Stimulated activated CD4-positive, alpha-beta T cell treated with anti-CD3 and anti-CD28 coated beads, Interleukin-4, amount 100 ng/mL, for 24 hours (primary cell): ENCODE data around the gene ZNF644.
"Not testable (repeated sequence)": the region's sequence is repeated elsewhere in the genome, so short reads cannot be mapped to it uniquely, and the experiment has no call there.

Experiments used
- DNase-seq: peaks from one replicate; pipeline ENCODE4 v3.0.0-alpha.2; 2020

Gene ZNF644

DNA sequence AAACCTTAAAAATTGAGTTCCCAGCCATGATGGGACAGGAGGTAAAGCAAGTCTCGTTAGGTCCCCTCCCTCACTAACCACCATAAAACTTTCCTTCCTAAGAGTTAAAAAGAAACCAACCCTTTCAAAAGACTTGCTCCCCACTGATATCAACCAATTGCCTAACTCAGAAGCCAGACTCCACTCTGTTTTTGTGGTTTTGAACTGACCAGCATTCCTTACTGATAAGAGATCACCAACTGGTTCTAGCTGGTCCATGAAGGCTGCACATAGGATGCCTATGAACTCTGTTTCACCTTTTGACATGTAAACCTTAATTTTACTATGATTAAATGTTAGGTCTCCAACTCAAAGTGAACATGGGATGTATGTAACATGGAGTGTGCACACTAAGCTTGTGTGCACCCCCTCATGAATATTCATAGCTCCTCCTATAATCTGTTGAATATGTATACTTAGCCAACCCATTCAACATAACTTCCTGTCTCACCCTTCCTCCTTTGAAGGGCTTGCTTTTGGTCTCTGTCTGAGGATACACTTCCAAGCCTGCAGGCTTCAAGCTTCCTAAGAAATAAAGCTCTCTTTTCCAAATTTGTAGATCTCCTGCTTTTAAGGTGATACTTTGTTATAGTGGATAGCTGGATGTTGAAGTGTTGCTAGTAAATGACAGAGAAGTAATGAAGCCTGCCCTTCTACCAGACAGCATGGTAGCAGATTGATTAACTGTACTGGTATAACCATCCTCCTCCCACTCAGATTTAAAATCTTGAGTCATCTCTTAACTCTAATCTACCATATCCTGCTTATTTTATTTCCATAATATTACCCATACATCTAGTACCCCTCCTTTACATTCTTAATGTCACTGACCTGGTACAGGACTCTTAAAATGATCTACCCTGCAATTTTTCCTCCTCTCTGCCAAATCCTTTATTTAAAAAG, 95.6 kb downstream of the ZNF644 start:
- no peak for DNase-seq

GRCh38 chr1:90924982-90925381, 96.9 kb downstream of the ZNF644 start:
- no peak for DNase-seq

GRCh38 chr1:90922996-90923395, 98.8 kb downstream of the ZNF644 start:
- no peak for DNase-seq

- DNase-seq: no peak
Measured at GRCh38 chr1:90922202-90922601, 99.6 kb downstream of the ZNF644 start.

DNA sequence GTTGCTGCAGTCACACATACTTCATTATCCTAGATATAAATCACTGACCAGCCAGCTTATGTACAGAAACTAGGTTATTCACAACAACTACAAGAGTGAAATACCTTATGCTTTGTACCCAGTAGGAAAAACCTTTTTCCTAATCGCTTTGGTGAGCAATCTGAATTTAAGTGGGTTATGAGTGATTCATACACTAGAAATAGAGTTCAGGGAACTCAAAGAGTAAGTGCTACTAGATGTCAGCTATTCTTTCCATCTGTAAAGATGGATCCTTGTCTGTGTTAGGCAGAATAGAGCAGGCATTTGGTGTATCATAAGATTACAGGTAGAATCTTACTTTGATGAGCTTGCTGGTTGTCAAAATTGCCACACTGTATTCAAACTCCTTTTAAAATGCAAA, 101.9 kb downstream of the ZNF644 start:
- no peak for DNase-seq

GRCh38 chr1:90919190-90919719, 102.6 kb downstream of the ZNF644 start:
- no peak for DNase-seq

DNA sequence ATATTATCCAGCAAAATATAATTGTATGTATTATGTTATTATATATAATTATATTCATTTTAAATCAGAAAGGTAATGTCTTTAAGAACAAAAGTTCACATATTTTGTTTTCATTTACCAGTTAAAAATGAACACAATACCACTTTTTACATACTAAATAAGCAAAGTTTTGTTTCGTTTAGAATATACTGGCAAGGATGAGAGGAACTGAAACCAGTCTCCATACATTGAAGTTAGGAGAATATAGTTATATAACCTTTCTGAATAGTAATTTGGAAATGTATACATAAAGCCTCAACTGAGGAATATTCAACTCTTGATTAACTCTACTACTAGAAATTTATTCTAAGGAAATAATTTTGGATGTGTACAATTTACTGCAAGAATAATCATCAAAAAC, 110.5 kb downstream of the ZNF644 start:
- no peak for DNase-seq

DNA sequence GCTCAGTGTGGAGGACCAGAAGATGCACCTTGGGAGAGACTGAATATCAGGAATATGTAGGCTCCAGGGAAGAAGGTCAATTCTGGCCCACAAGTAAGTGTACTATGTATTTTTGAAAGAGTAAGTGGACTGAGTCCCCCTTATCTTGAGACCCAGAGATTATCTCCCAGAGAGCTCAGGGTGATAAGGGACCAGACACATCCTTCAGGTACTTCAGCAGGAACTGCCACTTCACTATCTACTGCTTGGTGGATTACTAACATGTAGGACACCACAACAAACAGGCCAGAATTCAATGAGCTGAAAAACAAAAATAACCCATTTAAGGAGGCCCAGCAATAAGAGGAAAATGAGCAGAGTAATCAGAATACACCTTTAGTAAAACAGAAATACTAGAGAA, 119.2 kb downstream of the ZNF644 start:
- DNase-seq: no peak

DNA sequence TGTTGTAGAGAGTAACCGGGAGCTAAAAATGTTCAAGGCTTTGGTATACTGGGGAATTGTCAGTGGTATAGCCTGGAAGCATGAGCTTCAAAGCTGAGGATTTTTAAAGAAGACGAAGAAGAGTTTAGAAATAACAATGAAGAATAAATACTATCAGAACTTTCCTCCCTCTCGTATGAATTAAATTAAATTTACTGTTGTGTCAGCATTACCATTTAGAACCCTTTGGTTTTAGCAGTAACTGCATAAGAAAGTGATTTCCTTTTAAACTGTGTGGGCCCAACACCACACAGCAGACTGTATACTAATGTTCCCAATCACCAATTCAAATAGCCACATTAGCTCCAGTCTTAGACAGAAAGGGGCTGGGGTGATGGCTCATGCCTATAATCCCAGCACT, 122.6 kb downstream of the ZNF644 start:
- DNase-seq: no peak

DNA sequence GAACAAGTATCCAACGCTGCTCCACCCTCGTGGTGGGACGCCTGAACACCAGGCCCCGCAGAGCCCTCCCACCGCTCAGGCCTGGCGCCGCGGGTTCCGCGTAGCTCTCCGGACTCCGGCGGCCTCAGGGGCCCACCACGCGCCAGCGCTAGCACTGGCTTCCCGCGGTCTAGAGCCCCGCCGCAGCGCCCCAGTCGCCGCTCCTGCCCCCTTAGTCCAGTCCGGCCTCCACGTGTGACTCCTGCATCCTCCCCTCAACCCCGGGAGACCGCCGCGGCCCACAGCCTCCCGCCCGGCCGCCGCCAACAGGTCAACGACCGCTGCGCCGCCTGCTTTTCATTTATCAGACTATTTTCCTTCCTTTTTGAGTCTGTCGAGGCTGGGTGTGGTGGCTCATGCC, 128.2 kb downstream of the ZNF644 start:
- not testable (repeated sequence) for DNase-seq

DNA sequence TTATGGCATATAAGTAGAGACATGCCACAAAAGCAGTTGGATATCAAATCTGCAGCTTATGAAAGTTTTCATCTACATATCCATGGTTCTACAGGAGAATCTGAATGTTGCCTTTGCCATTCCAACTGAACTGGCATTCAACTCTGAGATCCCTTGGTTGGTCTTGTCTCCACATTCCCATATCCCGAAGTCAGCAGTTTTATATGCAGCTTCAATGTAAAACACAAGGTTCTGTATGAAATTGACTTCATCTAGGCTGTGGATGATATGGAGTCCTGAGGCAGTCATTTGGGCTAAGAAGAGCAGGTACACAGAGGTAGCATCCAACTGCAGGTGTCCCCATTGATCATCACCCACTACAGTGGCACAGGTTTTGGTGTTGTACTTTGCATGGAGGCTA, 129.0 kb downstream of the ZNF644 start:
- not testable (repeated sequence) for DNase-seq

DNA sequence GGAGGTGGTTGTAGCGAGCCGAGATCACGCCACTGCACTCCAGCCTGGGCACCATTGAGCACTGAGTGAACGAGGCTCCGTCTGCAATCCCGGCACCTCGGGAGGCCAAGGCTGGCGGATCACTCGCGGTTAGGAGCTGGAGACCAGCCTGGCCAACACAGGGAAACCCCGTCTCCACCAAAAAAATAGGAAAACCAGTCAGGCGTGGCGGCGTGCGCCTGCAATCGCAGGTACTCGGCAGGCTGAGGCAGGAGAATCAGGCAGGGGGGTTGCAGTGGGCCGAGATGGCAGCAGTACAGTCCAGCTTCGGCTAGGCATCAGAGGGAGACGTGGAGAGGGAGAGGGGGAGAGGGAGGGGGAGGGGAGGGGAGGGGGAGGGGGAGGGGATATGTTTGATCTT, 129.6 kb downstream of the ZNF644 start:
- DNase-seq: not testable (repeated sequence)

DNA sequence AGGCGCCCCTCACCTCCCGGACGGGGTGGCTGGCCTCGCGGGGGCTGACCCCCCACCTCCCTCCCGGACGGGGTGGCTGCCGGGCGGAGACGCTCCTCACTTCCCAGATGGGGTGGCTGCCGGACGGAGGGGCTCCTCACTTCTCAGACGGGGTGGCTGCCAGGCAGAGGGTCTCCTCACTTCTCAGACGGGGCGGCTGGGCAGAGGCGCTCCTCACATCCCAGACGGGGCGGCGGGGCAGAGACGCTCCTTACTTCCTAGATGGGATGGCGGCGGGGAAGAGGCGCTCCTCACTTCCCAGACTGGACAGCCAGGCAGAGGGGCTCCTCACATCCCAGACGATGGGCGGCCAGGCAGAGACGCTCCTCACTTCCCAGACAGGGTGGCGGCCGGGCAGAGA, 130.1 kb downstream of the ZNF644 start:
- not testable (repeated sequence) for DNase-seq

DNA sequence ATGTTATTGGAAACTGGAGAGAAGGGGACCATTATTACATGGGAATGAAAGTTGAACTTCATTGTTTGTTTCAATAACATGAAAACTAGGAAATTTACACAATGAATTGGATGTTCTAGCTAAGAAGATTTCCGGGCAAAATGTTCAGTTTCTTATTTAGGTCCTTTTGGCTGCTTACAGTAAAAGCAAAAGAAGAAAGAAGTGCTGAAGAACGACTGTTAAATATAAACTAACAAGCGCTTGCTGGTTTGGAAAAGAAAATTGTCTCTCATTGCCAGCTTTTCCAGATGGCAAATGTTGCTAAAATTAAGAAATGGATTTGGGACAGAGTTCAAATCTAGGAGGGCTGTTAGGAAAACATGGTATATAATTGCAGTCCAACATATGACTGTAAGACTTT, 139.6 kb downstream of the ZNF644 start:
- DNase-seq: no peak

DNA sequence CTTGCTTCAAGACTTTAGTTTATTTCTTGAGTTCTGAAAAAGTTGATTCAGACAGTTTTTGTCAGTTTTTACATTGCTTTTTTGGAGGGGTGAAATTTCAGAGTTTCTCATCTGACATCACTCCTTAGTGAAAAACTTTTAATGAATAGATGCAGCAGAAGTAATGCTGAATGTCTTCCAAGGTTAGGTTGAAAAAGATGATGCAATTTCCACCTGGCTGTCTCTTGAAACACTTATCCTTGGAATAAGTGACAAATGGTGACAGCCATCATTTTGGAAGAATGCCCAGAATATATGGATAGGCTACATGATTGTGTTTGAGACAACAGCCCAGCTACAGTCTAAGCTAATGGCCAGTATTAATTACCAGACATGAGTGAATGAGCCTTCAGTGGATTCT, 140.8 kb downstream of the ZNF644 start:
- DNase-seq: no peak

- no peak for DNase-seq
Measured at GRCh38 chr1:90879281-90879680, 142.6 kb downstream of the ZNF644 start.

DNA sequence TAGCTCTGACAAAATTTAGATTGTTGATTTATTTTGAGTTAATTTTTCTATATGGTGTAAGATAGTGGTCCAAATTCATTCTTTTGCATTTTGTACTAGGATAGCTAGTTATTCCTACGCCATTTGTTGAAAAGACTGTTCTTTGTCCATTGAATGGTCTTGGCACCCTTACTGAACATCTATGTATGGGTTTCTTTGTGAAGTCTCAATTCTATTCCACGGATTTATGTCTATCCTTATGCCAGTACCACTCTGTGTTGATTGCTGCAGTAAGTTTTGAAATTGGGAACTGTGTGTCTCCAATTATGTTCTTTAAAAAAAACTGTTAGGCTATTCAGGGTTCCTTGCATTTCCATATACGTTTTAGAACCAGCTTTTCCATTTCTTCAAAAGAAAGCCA, 145.7 kb downstream of the ZNF644 start:
- DNase-seq: no peak
